Neural cell (in vitro differentiated cells): ENCODE results near the gene TPBGL. TPM values are rescaled to one million over a fixed set of nuclear protein-coding genes. Genes with fewer than 3 reads are reported as not detected.

Source experiments
- H2AFZ ChIP-seq: fragments of 200-600, 300-800 bp; sonication (generic), shearing (Covaris generic); 2 replicates; pipeline ENCODE4 v1.6.0; 2014; ENCODE audit warnings: low read depth, mild to moderate bottlenecking, antibody characterized with exemption, low read length, moderate library complexity
- H3F3A ChIP-seq: fragments of 200-600 bp; shearing (Covaris generic); 2 replicates; pipeline ENCODE4 v1.6.1; 2016; ENCODE audit warnings: mild to moderate bottlenecking, moderate library complexity, mixed read lengths, antibody characterized with exemption, low read length; ENCODE audit not compliant: insufficient read depth, poor library complexity, severe bottlenecking
- H3K27ac ChIP-seq: fragments of 200-600, 300-800 bp; sonication (generic), shearing (Covaris generic); 2 replicates; pipeline ENCODE4 v1.5.1; 2014; ENCODE audit warnings: mild to moderate bottlenecking, low read length, moderate library complexity
- H3K27me3 ChIP-seq: fragments of 300-800, 200-600 bp; sonication (generic), shearing (Covaris generic); 2 replicates; pipeline ENCODE4 v1.6.0; 2014; ENCODE audit warnings: mild to moderate bottlenecking, low read depth, low read length, moderate library complexity; ENCODE audit not compliant: insufficient read depth
- H3K36me3 ChIP-seq: fragments of 300-800, 200-600 bp; sonication (generic), shearing (Covaris generic); 2 replicates; pipeline ENCODE4 v1.5.1; 2014; ENCODE audit warnings: mild to moderate bottlenecking, antibody characterized with exemption, low read length, moderate library complexity; ENCODE audit not compliant: insufficient read depth
- H3K4me2 ChIP-seq: fragments of 300-800, 200-600 bp; sonication (generic), shearing (Covaris generic); 2 replicates; pipeline ENCODE4 v1.6.0; 2014; ENCODE audit warnings: mild to moderate bottlenecking, low read length
- H3K4me3 ChIP-seq: fragments of 300-800, 200-600 bp; sonication (generic), shearing (Covaris generic); 2 replicates; pipeline ENCODE4 v1.5.1; 2014; ENCODE audit warnings: mild to moderate bottlenecking, low read length, moderate library complexity
- H3K79me2 ChIP-seq: fragments of 200-600 bp; shearing (Covaris generic); replicated peaks from 2 replicates; pipeline ENCODE4 v1.6.0; 2014; ENCODE audit warnings: mild to moderate bottlenecking, low read length, moderate library complexity; ENCODE audit not compliant: insufficient read depth
- H3K9ac ChIP-seq: fragments of 300-800, 200-600 bp; sonication (generic), shearing (Covaris generic); 2 replicates; pipeline ENCODE4 v1.6.1; 2016; ENCODE audit warnings: mild to moderate bottlenecking, low read length, mixed read lengths
- H3K9me2 ChIP-seq: fragments of 200-600 bp; shearing (Covaris generic); 2 replicates; pipeline ENCODE4 v1.6.1; 2016; ENCODE audit warnings: mild to moderate bottlenecking, low read length, mixed read lengths; ENCODE audit not compliant: insufficient read depth
- H3K9me3 ChIP-seq: fragments of 200-600, 300-800 bp; sonication (generic), shearing (Covaris generic); 2 replicates; pipeline ENCODE4 v1.6.1; 2016; ENCODE audit warnings: mild to moderate bottlenecking, mixed run types, low read length, moderate library complexity, mixed read lengths
- H4K20me1 ChIP-seq: fragments of 200-600 bp; shearing (Covaris generic); 2 replicates; pipeline ENCODE4 v1.6.1; 2016; ENCODE audit warnings: mild to moderate bottlenecking, mixed run types; ENCODE audit not compliant: insufficient read depth
- EP300 ChIP-seq: fragments of 450-650 bp; conservative IDR thresholded peaks from 2 replicates; pipeline ENCODE4 v1.6.1; 2014; ENCODE audit warnings: antibody characterized with exemption, mild to moderate bottlenecking, moderate library complexity; ENCODE audit not compliant: poor library complexity, severe bottlenecking
- EZH2 ChIP-seq: fragments of 200-600, 300-800 bp; shearing (Covaris generic), sonication (generic); IDR thresholded peaks from 2 replicates; pipeline ENCODE4 v1.6.1; 2014; ENCODE audit warnings: antibody characterized with exemption, low read length, borderline replicate concordance, mild to moderate bottlenecking; ENCODE audit not compliant: insufficient read depth, poor library complexity, severe bottlenecking
- MXI1 ChIP-seq: fragments of 450-650 bp; conservative IDR thresholded peaks from 2 replicates; pipeline ENCODE4 v1.6.1; 2014; ENCODE audit warnings: antibody characterized with exemption, mild to moderate bottlenecking; ENCODE audit not compliant: poor library complexity, severe bottlenecking
- POLR2AphosphoS5 ChIP-seq: IDR thresholded peaks from 2 replicates; pipeline ENCODE4 v1.6.1; 2012
- RAD21 ChIP-seq: fragments of 450-650 bp; conservative IDR thresholded peaks from 2 replicates; pipeline ENCODE4 v1.6.1; 2014; ENCODE audit warnings: antibody characterized with exemption, mild to moderate bottlenecking, moderate library complexity
- SMC3 ChIP-seq: fragments of 450-650 bp; conservative IDR thresholded peaks from 2 replicates; pipeline ENCODE4 v1.6.1; 2014; ENCODE audit warnings: antibody characterized with exemption, mild to moderate bottlenecking, moderate library complexity; ENCODE audit not compliant: poor library complexity
- TAF1 ChIP-seq: IDR thresholded peaks from 2 replicates; pipeline ENCODE4 v1.6.1; 2012; ENCODE audit warnings: low read depth
- polyA plus RNA-seq: library from polyadenylated mRNA; depleted of rRNA; stranded (reverse); fragments of >200 nt; gene quantifications from 2 replicates; pipeline ENCODE4 v1.2.3, GENCODE V29; 2014
- TF ChIP-seq, protein P1 (sequence below): fragments of 450-650 bp; IDR thresholded peaks from 2 replicates; pipeline ENCODE4 v1.5.1; 2014; ENCODE audit warnings: antibody characterized with exemption, mild to moderate bottlenecking, moderate library complexity; ENCODE audit not compliant: poor library complexity, severe bottlenecking
- TF ChIP-seq, protein P2 (sequence below): IDR thresholded peaks from 2 replicates; pipeline ENCODE4 v1.6.1; 2012; ENCODE audit warnings: borderline replicate concordance

Gene TPBGL
- polyA plus RNA-seq, 1 donor from 2014 or later = not detected

DNA sequence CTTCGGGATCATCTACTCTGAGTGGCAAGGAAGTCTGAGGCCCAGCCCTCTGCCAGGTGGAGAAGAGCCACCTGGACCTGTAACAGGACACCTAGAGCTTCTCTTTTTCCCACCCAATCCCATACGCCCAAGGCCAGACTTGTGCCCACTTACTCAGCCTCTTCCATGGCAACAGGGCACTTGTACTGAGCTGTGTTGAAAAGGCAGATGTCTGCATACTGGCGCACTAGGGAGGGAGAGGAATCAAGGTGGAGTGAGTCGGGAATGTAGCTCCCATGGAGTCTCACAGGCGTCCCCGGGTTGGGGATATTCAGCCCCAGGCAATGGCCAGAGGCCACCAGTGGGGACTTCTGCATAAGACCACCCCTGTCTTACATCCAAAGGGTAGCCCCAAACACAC, 36.1 kb downstream of the TPBGL start:
- Histone ChIP-seq H3K36me3 (no peaks in the 10 kb centered on the region), H3K4me3 (no peak overlapping the region), H3F3A (no peaks in the 10 kb centered on the region), H3K27ac (no peak overlapping the region), H3K27me3 (no peaks in the 10 kb centered on the region), H4K20me1 (no peaks in the 10 kb centered on the region), H2AFZ (no peak overlapping the region), H3K9me2 (no peaks in the 10 kb centered on the region), H3K9ac (no peak overlapping the region), H3K79me2 (no peaks in the 10 kb centered on the region), H3K9me3 (no peaks in the 10 kb centered on the region), H3K4me2 (no peak overlapping the region)
- TF ChIP-seq, protein P1, sequence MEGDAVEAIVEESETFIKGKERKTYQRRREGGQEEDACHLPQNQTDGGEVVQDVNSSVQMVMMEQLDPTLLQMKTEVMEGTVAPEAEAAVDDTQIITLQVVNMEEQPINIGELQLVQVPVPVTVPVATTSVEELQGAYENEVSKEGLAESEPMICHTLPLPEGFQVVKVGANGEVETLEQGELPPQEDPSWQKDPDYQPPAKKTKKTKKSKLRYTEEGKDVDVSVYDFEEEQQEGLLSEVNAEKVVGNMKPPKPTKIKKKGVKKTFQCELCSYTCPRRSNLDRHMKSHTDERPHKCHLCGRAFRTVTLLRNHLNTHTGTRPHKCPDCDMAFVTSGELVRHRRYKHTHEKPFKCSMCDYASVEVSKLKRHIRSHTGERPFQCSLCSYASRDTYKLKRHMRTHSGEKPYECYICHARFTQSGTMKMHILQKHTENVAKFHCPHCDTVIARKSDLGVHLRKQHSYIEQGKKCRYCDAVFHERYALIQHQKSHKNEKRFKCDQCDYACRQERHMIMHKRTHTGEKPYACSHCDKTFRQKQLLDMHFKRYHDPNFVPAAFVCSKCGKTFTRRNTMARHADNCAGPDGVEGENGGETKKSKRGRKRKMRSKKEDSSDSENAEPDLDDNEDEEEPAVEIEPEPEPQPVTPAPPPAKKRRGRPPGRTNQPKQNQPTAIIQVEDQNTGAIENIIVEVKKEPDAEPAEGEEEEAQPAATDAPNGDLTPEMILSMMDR = no peak

DNA sequence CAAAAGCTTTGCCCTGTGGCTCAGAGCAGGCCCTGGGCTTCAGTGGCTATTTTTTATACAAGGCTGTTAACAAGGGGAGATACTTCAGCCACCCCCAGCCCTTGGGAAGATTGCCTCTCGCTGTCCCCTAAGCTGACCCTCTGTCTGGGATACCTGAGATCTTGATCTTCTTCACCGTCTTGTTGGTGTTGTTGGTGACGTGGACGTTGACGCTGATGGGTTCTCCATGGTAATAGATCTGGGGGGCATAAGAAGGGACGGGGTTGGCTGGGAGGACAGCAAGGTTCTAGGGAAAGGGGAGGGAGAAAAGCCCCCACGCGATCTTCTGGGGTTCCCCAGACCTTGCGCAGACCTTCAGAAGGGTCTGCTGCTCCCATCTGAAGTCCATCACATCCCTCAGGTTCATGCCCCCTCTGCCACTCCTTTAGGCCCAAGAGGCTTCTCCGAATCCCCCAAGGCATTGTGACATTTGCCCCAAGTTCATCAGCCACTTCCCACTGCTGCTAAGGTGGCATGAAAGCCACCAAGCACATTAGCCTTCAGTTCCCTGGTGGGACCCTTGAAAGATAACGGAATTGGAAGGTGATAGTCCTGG, 36.7 kb downstream of the TPBGL start:
- H3K36me3 ChIP-seq = no peaks in the 10 kb centered on the region
- no peak overlapping the region for H3K4me2 ChIP-seq
- H2AFZ ChIP-seq = no peak overlapping the region
- H3K9me3 ChIP-seq = no peaks in the 10 kb centered on the region
- H3K4me3 ChIP-seq = no peak overlapping the region
- no peaks in the 10 kb centered on the region for H3K27me3 ChIP-seq
- TF ChIP-seq POLR2AphosphoS5 (no peak), EZH2 (no peak), SMC3 (no peak), EP300 (no peak), MXI1 (no peak), RAD21 (no peak), TAF1 (no peak)
- TF ChIP-seq, protein P2, sequence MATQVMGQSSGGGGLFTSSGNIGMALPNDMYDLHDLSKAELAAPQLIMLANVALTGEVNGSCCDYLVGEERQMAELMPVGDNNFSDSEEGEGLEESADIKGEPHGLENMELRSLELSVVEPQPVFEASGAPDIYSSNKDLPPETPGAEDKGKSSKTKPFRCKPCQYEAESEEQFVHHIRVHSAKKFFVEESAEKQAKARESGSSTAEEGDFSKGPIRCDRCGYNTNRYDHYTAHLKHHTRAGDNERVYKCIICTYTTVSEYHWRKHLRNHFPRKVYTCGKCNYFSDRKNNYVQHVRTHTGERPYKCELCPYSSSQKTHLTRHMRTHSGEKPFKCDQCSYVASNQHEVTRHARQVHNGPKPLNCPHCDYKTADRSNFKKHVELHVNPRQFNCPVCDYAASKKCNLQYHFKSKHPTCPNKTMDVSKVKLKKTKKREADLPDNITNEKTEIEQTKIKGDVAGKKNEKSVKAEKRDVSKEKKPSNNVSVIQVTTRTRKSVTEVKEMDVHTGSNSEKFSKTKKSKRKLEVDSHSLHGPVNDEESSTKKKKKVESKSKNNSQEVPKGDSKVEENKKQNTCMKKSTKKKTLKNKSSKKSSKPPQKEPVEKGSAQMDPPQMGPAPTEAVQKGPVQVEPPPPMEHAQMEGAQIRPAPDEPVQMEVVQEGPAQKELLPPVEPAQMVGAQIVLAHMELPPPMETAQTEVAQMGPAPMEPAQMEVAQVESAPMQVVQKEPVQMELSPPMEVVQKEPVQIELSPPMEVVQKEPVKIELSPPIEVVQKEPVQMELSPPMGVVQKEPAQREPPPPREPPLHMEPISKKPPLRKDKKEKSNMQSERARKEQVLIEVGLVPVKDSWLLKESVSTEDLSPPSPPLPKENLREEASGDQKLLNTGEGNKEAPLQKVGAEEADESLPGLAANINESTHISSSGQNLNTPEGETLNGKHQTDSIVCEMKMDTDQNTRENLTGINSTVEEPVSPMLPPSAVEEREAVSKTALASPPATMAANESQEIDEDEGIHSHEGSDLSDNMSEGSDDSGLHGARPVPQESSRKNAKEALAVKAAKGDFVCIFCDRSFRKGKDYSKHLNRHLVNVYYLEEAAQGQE = no peak
- TF ChIP-seq, protein P1 = no peak
- H3K79me2 ChIP-seq = no peaks in the 10 kb centered on the region
- H4K20me1 ChIP-seq = no peaks in the 10 kb centered on the region
- H3K9ac ChIP-seq = no peak overlapping the region
- no peaks in the 10 kb centered on the region for H3K9me2 ChIP-seq
- no peaks in the 10 kb centered on the region for H3F3A ChIP-seq
- no peak overlapping the region for H3K27ac ChIP-seq
